Stimulated activated naive CD8-positive, alpha-beta T cell treated with anti-CD3 and anti-CD28 coated beads, Interleukin-15, Interleukin-2, amounts not matched to agents 100 ng/mL and 50 ng/mL, for 24 hours (primary cell): Measurements from ENCODE around the gene LEMD1.
A peak's percentile ranks its signal among the peaks of the same experiment; 100 is the strongest.

Source experiments
- H3K27ac Mint-ChIP-seq: one replicate; pipeline ENCODE4 v1.8.0; 2021; ENCODE audit warnings: mild to moderate bottlenecking, mixed read lengths
- H3K27me3 Mint-ChIP-seq: one replicate; pipeline ENCODE4 v1.8.0; 2021; ENCODE audit warnings: mixed read lengths
- H3K36me3 Mint-ChIP-seq: one replicate; pipeline ENCODE4 v1.8.0; 2021; ENCODE audit warnings: low read depth, mixed read lengths
- H3K4me1 Mint-ChIP-seq: one replicate; pipeline ENCODE4 v1.8.0; 2021; ENCODE audit warnings: low read depth, mixed read lengths
- H3K4me3 Mint-ChIP-seq: one replicate; pipeline ENCODE4 v1.8.0; 2021; ENCODE audit warnings: mild to moderate bottlenecking, mixed read lengths
- H3K9me3 Mint-ChIP-seq: one replicate; pipeline ENCODE4 v1.8.0; 2021; ENCODE audit warnings: mixed read lengths

Gene LEMD1

DNA sequence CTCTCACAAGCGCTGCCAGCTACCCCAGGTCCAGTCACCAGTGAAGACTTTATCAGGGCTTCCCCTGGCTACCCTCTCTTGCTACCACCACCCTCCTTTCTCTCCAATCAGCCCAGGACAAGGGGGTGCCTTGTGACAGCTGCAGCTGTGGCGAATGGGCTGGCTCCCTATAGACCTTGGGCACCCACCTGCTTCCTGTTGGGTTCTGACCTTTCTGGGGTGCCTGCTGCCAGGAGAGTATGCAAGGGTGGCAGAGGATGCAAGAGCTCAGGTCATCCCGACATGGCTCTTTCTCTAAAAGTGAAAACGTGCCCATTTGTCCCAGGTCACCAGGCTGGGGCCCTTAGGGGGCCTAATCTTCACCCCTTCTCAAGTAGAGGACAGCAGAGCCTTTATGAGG, 71.7 kb downstream of the LEMD1 start:
- H3K36me3 Mint-ChIP-seq = no peaks in the 10 kb centered on the region
- H3K27me3 Mint-ChIP-seq = peaks cover 23% of the 10 kb centered on the region
- H3K4me1 Mint-ChIP-seq = peaks cover 5% of the 10 kb centered on the region
- no peak overlapping the region for H3K27ac Mint-ChIP-seq
- H3K9me3 Mint-ChIP-seq = no peaks in the 10 kb centered on the region
- no peak overlapping the region for H3K4me3 Mint-ChIP-seq

DNA sequence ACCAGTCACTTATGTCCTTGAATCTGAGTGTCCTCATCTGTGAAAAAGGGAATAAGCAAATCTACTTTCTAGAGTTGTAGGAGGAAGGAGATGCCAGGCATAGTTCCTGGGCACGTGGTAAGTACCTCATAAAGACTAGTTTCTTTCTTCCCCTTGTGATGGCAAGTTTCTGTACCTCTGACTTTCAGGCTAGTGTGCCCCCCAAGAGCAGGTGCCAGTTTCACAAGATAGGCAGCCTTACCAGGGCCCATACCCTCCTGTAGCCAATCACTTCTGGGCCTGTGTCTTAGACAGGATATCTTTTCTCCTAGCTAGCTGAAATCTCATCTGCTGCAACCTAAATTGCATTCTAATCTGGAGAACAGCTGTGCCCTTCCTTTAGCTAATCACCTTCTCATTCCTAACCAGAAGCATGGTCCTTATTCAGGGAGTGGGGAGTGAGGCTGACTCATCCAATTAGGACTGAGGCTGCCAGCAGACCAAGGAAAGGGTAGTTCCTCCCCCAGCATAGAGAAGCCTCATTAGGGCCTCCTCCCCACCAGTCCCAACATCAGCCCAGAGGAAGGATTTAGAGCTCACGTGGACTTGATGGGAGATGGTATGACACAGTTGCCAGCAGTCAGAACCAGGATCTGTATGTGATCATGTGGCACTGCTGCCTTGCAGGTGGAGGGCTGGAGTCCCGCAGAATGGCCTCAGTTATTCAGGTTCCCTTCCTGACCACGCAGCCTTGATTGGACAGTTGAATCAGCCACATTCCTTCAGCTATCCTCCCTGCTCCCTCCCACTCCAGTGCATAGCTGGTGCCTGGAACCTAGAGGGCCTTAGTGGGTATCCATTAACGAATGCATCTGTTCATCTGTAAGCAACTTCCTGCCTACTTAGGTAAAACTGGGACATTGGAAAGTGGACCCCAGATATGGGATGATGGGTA, 73.0 kb downstream of the LEMD1 start:
- H3K27me3 Mint-ChIP-seq = peaks cover 34% of the 10 kb centered on the region
- no peaks in the 10 kb centered on the region for H3K36me3 Mint-ChIP-seq
- no peaks in the 10 kb centered on the region for H3K9me3 Mint-ChIP-seq
- H3K4me3 Mint-ChIP-seq = no peak overlapping the region
- H3K4me1 Mint-ChIP-seq = peaks cover 14% of the 10 kb centered on the region
- no peak overlapping the region for H3K27ac Mint-ChIP-seq

DNA sequence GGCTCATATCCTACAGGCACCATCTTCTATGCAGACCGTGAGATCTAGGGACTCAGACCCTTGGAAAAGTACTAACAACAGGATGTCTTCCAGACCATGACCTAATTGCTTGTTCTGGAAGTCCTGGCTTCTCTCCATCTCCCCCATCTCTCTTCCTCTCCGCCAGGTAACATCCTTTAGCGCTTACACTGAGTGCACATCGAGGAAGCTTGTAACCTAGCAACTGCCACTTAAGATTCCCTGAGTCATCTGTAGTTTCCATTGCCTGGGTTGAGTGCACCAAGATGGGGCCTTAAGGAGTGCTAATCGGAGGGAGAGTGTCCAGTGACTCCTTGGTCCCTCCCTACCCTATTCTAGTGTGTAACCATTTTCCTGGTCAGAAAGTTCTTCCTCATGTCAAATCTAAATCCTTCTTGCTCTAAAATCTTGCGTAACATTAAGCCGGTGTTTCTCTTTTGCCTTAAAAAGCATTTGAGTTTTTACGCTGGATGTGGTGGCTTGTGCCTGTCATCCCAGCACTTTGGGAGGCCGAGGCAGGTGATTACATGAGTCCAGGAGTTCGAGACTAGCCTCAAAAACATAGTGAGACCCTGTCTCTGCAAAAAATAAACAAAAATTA, 74.8 kb downstream of the LEMD1 start:
- H3K4me3 Mint-ChIP-seq = no peak overlapping the region
- H3K27ac Mint-ChIP-seq = no peak overlapping the region
- H3K36me3 Mint-ChIP-seq = no peaks in the 10 kb centered on the region
- H3K4me1 Mint-ChIP-seq = peaks cover 14% of the 10 kb centered on the region
- no peaks in the 10 kb centered on the region for H3K9me3 Mint-ChIP-seq
- peaks cover 45% of the 10 kb centered on the region for H3K27me3 Mint-ChIP-seq

DNA sequence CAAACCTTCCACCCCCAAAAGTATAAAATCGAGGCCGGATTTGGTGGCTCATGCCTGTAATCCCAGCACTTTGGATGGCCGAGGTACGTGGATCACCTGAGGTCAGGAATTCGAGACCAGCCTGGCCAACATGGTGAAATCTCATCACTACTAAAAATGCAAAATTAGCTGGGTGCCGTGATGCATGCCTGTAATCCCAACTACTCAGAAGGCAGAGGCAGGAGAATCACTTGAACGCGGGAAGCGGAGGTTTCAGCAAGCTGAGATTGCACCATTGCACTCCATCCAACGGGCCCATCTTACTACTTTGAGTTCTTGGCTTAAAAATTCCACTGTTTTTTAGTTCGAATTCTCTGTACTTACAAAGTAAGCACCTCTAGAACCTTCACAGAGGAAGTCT, 76.1 kb downstream of the LEMD1 start:
- Mint-ChIP-seq H3K27me3 (peaks cover 51% of the 10 kb centered on the region), H3K27ac (no peak overlapping the region), H3K4me3 (no peak overlapping the region), H3K36me3 (no peaks in the 10 kb centered on the region), H3K4me1 (peaks cover 14% of the 10 kb centered on the region), H3K9me3 (no peaks in the 10 kb centered on the region)

DNA sequence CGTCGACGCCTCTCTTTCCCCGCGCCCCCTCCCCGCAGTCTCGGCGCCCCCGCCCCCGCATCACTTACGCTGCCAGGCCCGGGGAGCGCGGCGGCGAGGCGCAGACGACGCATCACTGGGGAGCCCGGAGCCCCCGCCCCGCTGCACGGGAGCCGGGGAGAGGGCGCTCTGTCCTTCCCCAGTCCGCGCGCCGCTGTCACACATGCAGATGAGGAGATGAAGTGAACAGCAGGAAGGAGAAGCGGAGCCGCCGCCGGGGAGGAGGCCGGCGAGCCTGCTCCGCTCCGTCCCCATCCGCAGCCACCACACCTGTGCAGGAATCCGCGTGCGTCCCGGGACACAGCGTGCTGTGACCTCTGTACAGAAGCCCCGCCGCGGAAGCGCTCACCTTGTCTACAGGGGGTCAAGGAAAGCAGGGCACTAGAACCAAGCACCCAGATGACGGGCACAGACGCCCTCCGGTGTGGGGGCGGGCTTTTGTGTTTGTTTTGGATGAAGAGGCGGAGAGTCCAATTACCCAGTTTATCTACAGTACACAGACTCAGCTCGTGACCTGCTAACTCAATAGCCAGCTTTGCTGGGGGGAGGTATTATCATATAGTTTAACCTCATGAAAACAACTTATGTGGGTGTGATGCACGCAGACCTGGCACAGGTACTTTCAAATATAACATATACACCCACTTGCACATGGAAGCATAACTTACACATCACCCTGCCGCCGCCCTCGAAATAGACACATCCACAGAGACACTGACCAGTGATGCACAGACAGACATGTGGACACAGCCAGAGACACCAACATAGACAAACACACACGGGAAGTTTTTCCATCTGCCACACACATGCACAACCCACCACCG, 77.6 kb downstream of the LEMD1 start:
- H3K4me1 Mint-ChIP-seq = peaks cover 17% of the 10 kb centered on the region
- no peak overlapping the region for H3K27ac Mint-ChIP-seq
- H3K9me3 Mint-ChIP-seq = no peaks in the 10 kb centered on the region
- peak overlapping the region; percentile 33 for H3K4me3 Mint-ChIP-seq
- H3K36me3 Mint-ChIP-seq = no peaks in the 10 kb centered on the region
- peaks cover 51% of the 10 kb centered on the region for H3K27me3 Mint-ChIP-seq

DNA sequence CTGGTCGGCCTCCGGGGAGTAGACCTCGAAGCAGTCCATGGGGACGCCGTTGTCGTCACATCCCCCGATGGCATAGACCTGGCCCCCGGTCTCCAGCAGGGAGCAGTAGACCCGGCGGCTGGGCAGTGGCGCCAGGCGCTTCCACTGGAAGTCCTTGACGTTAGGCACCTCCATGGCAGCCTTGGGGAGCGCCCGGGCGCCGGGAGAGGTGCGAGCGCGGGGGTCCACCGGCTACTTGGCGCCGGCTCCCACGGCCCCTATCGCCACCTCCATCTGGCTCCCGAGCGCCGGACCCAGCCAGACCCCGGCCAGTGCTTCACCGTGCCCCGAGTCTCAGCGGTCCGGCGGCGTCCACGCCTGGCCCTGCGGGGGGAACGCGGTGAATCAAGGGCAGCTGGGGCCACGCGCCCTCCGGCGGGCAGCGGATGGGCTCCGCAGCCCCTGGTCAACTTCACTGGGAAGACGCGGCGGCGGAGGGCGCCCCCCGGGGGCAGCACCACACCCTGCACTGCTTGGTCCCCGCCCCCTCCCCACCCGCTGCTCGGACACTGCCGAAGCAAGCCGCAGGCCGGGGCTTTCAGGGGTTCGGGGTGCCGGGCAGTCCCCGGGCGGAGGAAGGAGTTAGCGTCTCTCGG, 78.3 kb downstream of the LEMD1 start:
- H3K4me3 Mint-ChIP-seq = no peak overlapping the region
- H3K9me3 Mint-ChIP-seq = no peaks in the 10 kb centered on the region
- H3K27ac Mint-ChIP-seq = no peak overlapping the region
- peaks cover 16% of the 10 kb centered on the region for H3K4me1 Mint-ChIP-seq
- peaks cover 48% of the 10 kb centered on the region for H3K27me3 Mint-ChIP-seq
- H3K36me3 Mint-ChIP-seq = no peaks in the 10 kb centered on the region

DNA sequence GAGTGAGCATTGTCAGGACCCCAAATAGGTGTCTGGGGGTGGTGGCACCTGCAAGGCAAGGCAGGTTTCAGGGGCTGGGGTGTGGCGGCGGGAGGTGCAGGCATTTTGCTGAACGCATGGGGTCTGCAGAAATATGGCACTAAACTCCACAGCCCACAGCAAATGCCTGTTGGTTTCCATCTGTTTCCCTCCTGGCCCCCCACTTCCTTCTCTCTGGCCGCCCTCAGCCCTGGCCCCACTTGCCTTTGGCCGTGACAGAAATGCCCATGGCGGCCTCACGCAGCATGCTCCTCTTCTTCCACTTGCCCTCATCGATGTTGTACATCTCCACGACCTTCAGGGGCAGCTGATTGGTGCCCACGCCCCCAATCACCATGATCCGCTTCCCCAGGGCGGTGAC, 78.9 kb downstream of the LEMD1 start:
- Mint-ChIP-seq H3K4me1 (peaks cover 15% of the 10 kb centered on the region), H3K4me3 (no peak overlapping the region), H3K27me3 (peaks cover 48% of the 10 kb centered on the region)

DNA sequence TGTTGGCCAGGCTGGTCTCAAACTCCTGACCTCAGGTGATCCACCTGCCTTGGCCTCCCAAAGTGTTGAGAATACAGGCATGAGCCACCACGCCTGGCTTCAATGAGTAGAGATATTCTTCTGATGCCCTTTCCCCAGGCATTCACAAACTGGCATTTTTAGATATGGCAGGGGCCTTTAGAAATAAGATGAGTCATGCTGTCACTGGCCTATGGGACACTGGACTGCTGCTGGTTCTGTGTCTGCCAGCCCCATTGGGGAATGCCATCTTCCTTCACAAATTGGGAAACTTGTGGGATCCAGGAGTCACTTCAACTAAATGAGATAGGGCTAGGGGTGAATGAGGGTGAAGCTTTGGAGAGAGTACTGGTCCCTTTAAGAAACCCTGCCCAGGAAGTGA, 81.2 kb downstream of the LEMD1 start:
- H3K27me3 Mint-ChIP-seq = peaks cover 33% of the 10 kb centered on the region
- no peak overlapping the region for H3K27ac Mint-ChIP-seq
- H3K4me3 Mint-ChIP-seq = no peak overlapping the region
- H3K36me3 Mint-ChIP-seq = no peaks in the 10 kb centered on the region
- no peaks in the 10 kb centered on the region for H3K9me3 Mint-ChIP-seq
- peaks cover 15% of the 10 kb centered on the region for H3K4me1 Mint-ChIP-seq

More for the DNA sequence above, 78.9 kb downstream of the LEMD1 start:
- no peak overlapping the region for H3K27ac Mint-ChIP-seq
- H3K36me3 Mint-ChIP-seq = no peaks in the 10 kb centered on the region
- H3K9me3 Mint-ChIP-seq = no peaks in the 10 kb centered on the region

DNA sequence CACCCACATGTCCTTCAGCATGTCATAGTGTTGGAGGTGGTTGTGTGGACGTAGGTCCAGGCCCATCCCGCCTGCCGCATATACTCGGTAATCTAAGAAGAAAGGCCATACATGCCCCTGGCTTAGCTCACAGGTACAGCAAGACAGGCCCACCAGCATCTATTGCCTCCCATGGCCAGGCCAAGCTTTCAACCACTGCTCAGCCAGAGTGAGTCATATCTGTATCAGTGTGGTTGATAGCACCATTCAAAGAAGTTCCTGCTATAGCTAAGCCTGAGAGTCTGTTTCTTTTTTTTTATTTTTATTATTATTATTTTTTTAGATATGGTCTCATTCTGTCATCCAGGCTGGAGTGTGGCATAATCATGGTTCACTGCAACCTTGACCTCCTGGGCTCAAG, 82.1 kb downstream of the LEMD1 start:
- H3K9me3 Mint-ChIP-seq = no peaks in the 10 kb centered on the region
- no peaks in the 10 kb centered on the region for H3K36me3 Mint-ChIP-seq
- H3K4me1 Mint-ChIP-seq = peaks cover 12% of the 10 kb centered on the region
- no peak overlapping the region for H3K4me3 Mint-ChIP-seq
- peaks cover 24% of the 10 kb centered on the region for H3K27me3 Mint-ChIP-seq
- peak overlapping the region; percentile 5 for H3K27ac Mint-ChIP-seq

DNA sequence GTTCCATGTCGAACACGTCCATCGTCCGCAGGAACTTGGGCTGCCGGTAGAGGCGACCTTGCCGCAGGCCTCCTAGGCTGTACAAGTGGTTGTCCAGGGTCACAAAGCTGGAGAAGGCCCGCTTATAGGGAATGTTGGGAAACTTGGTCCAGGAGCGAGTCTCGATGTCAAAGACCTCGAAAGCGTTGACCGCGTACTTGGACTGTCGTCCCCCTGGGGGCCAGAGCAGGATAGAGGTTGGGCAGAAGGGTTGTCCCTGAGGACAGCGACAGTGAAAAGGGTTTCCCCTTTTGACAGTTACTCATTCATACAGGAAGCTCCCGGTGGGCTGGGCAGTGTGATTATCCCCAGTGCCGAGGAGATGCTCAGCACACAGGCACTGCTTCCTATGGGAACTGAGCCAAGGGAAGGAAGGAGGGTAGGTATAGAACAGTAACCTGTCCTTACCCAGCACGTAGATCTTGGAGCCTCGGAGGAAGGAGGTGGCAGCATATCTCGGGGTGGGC, 82.6 kb downstream of the LEMD1 start:
- Mint-ChIP-seq H3K36me3 (no peaks in the 10 kb centered on the region), H3K27ac (peak overlapping the region; percentile 5), H3K4me3 (no peak overlapping the region), H3K4me1 (peaks cover 8% of the 10 kb centered on the region), H3K9me3 (no peaks in the 10 kb centered on the region), H3K27me3 (peaks cover 19% of the 10 kb centered on the region)

DNA sequence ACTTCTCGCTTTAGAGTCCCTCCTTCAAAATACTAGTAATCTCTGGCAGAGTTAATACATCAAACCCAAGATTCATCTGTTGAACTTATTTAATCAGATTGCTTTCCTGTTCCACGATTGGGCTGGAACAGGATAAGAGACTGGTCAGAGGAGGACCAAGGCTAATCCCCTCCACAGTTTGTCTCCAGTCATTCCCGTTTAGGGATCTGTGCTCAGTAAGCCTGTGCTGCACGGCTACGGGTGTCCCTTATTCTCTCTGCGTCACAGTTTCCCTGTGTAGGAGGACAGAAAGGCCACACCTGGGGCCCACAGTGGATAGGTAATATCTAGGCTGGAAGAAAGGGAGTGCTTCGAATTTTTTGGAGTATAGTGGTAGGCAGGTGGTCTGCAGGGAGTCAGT, 83.8 kb downstream of the LEMD1 start:
- Mint-ChIP-seq H3K4me3 (no peak overlapping the region), H3K27ac (no peak overlapping the region), H3K27me3 (peaks cover 15% of the 10 kb centered on the region), H3K36me3 (no peaks in the 10 kb centered on the region), H3K4me1 (peaks cover 6% of the 10 kb centered on the region), H3K9me3 (no peaks in the 10 kb centered on the region)

DNA sequence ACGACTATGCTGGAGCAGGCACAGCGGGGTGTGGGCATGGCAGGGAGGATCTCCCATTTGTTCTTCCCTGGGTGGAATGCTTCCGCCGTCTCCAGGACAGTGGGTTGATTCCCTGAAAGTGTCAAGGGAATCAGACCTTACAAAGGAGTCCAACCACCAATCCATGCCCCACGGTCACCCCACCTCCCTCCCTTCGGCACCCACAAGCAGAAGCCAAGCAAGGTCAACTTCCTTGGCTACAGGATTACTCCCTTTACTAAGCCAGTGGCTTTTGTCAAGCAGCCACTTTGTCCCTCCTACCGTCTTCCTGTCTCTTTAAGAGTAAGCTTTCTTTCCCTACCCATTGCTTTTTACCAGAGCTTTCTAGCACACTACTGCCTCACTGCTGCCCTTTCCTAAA, 84.4 kb downstream of the LEMD1 start:
- H3K4me3 Mint-ChIP-seq = no peak overlapping the region
- H3K36me3 Mint-ChIP-seq = no peaks in the 10 kb centered on the region
- no peaks in the 10 kb centered on the region for H3K9me3 Mint-ChIP-seq
- peaks cover 6% of the 10 kb centered on the region for H3K4me1 Mint-ChIP-seq
- no peak overlapping the region for H3K27ac Mint-ChIP-seq
- H3K27me3 Mint-ChIP-seq = peaks cover 10% of the 10 kb centered on the region

DNA sequence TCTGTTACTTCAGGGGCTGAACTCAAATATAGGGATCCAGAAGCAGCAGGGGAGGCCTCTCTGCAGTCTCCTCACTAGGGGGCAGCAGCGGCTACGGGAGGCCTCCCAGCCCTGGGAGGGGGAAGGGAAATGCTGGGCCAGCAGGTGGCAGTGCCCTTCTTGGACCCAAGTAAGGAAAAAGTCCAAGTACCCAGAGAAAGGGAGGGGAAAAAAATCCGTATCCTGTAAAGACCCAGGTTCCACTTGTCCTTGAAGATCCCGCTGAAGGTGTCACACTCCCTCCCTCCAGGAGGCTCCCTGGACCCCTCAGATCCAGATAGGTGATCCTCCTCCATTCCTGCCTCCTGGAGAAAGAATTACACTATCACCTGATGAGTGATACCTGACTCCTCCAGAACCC, 86.2 kb downstream of the LEMD1 start:
- Mint-ChIP-seq H3K27me3 (no peaks in the 10 kb centered on the region), H3K9me3 (no peaks in the 10 kb centered on the region), H3K4me3 (no peak overlapping the region), H3K4me1 (peaks cover 6% of the 10 kb centered on the region), H3K27ac (no peak overlapping the region), H3K36me3 (no peaks in the 10 kb centered on the region)

DNA sequence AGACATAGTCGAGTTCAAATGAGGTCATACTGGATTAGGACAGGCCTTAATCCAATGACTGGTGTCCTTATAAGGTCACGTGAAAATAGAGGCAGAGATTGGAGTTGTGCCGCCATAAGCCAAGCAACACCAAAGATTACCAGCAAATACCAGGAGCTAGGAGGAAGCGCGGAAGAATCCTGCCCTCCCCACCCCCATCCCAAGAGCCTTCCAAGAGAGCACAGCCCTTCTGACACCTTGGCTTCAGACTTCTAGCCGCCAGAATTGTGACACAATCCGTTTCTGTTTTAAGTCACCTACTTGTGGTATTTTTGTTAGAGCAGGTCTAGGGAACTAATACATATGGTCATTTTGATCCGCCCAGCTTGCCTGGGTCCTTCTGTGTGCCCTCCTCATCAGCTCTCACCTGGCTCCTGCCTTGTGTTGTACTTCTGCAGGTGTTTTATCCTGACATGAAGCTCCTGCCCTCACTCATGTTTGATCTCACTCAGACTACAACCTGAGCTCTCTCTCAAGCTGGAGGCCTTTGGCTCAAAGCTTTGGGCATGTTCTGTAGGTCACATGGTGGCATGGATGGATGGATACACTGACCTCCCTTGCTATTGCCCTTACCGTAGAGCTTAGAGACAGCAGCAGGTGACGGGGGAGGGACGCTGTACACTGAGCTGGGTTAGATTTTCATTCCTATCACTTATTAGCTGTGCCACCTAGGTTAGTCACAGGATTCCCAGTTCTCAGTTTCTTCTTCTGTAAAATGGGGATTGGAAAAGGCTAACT, 89.7 kb downstream of the LEMD1 start:
- Mint-ChIP-seq H3K4me1 (no peaks in the 10 kb centered on the region), H3K36me3 (no peaks in the 10 kb centered on the region), H3K27me3 (peaks cover under 1% of the 10 kb centered on the region), H3K9me3 (no peaks in the 10 kb centered on the region), H3K27ac (no peak overlapping the region), H3K4me3 (no peak overlapping the region)
